ENCODE measurements around the gene PXDN.

The PXDN gene

DNA sequence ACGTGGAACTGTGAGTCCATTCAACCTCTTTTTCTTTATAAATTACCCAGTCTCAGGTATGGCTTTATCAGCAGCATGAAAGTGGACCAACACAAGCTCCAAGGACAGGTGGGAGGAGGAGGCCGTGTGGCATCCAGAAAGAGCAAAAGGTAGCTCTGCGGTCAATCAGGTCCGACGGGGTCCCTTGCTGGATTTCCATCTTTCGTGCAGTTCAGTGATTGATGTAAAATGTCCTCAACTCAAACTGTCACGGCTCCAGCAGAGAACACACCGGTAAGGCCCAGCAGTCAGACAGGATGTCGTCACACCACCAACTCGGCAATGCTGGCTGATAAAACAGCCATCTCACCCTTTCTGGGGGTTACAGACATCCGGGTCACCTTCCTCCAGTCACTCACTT, 123.3 kb downstream of the PXDN start:
- no peak for DNase-seq (ENCODE audit: low read depth)
- Histone ChIP-seq H3K4me1 (ENCODE audit: control insufficient read depth, insufficient read depth, low read length) (peaks cover 6% of the 10 kb centered on the region), H3K9me3 (ENCODE audit: control insufficient read depth, low read length) (no peaks in the 10 kb centered on the region), H3K4me3 (ENCODE audit: low read length) (no peak overlapping the region), H3K27me3 (replicated peaks; ENCODE audit: control insufficient read depth, insufficient read depth, low read length) (peaks cover 28% of the 10 kb centered on the region), H3K36me3 (ENCODE audit: control insufficient read depth, insufficient read depth, low read length, severe bottlenecking) (no peaks in the 10 kb centered on the region), H3K9ac (ENCODE audit: low read length) (no peak overlapping the region)

DNA sequence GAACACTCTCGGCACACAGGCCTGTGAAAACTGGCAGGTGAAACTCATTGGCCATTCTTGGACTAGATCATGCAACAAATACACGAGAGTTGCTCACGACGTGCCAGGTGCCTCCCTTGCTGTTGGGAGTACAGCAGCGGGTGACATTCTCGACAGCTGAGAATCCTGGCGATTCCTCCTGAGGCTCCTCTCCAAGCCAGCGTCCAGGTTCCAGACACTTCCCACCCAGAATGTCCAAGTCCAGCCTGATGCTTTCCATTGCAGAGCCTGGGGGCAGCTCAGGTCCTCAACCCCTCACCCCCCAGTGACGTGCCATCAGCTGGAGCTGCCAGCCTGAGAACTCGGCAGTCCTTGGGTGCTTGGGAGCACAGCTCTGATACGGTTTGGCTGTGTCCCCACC, 124.2 kb downstream of the PXDN start:
- Histone ChIP-seq H3K4me1 (ENCODE audit: control insufficient read depth, insufficient read depth, low read length) (no peaks in the 10 kb centered on the region), H3K9me3 (ENCODE audit: control insufficient read depth, low read length) (no peaks in the 10 kb centered on the region), H3K9ac (ENCODE audit: low read length) (no peak overlapping the region), H3K4me3 (ENCODE audit: low read length) (no peak overlapping the region), H3K27me3 (replicated peaks; ENCODE audit: control insufficient read depth, insufficient read depth, low read length) (peaks cover 28% of the 10 kb centered on the region), H3K36me3 (ENCODE audit: control insufficient read depth, insufficient read depth, low read length, severe bottlenecking) (no peaks in the 10 kb centered on the region)
- DNase-seq (ENCODE audit: low read depth), result no peak

DNA sequence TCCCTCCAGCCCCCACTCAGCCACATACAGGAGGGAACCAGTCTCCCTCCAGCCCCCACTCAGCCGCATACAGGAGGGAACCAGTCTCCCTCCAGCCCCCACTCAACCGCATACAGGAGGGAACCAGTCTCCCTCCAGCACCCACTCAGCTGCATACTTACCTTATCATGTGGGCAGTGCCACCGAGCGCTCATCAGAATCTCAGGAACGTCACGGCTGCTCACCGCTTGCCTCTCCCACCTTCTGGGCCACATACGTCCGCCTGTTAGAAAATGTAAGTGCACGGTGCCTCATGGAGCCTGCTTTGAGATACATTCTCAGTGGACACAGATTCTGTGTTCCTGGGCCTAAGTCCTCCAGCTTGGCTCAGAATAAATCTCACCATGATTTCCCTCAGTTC, 124.8 kb downstream of the PXDN start:
- no peak overlapping the region for H3K9ac ChIP-seq (ENCODE audit: low read length)
- no peak overlapping the region for H3K4me3 ChIP-seq (ENCODE audit: low read length)
- H3K9me3 ChIP-seq (ENCODE audit: control insufficient read depth, low read length), result no peaks in the 10 kb centered on the region
- peaks cover 2% of the 10 kb centered on the region for H3K4me1 ChIP-seq (ENCODE audit: control insufficient read depth, insufficient read depth, low read length)
- DNase-seq (ENCODE audit: low read depth), result no peak
- H3K27me3 ChIP-seq (replicated peaks; ENCODE audit: control insufficient read depth, insufficient read depth, low read length), result peaks cover 28% of the 10 kb centered on the region
- no peaks in the 10 kb centered on the region for H3K36me3 ChIP-seq (ENCODE audit: control insufficient read depth, insufficient read depth, low read length, severe bottlenecking)

DNA sequence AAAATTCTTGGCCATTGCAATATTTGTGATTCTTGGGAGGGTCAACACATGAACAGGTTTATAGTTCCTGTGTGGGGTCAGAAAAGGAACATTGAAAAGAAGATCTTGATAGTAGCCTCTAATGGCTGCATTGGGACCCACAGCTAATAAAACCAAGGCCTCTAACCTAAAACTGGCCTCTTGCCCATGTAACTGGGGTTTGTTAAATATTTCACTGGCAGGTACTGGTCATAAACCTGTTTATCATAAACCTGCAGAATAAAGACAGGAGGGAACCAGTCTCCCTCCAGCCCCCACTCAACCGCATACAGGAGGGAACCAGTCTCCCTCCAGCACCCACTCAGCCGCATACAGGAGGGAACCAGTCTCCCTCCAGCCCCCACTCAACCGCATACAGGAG, 125.3 kb downstream of the PXDN start:
- Histone ChIP-seq H3K4me3 (ENCODE audit: low read length) (no peak overlapping the region), H3K27me3 (replicated peaks; ENCODE audit: control insufficient read depth, insufficient read depth, low read length) (peaks cover 28% of the 10 kb centered on the region), H3K9ac (ENCODE audit: low read length) (no peak overlapping the region), H3K36me3 (ENCODE audit: control insufficient read depth, insufficient read depth, low read length, severe bottlenecking) (no peaks in the 10 kb centered on the region), H3K9me3 (ENCODE audit: control insufficient read depth, low read length) (no peaks in the 10 kb centered on the region), H3K4me1 (ENCODE audit: control insufficient read depth, insufficient read depth, low read length) (peaks cover 8% of the 10 kb centered on the region)
- no peak for DNase-seq (ENCODE audit: low read depth)

DNA sequence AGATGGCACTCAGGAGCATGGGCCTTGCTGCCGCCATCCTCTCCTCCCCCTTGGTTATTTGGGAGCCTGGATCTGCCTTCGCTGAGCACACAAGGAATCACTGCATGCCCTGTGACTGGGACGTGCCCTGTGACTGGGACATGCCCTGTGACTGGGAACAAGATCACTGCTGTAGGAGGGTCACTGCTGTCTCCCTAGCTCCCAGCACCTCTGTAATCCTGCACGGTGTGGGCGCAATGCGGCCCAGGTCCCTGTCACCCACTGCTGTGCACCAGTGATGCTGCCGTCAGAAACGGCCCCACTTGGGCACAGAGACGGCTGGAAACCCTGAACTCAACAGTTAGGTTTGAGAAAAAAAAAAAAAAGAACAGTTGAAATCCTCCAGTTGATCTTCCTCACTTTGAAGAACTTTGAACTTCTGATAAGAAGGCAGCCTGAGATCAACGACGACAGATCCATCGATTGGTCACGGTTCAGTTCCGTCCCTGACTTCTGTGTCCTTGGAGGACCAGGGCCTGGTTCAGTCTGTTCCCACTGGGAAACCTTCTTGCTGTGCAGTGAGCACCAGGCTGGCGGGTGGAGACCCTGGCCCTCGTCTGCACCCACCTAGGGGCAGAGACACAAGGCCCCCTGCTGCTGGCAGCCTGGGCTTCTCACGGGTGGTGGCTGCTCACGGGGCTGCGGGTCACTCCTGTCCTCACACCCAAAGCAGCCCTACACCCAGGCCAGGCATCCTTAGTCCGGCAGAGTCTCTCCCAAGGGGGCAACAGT, 125.9 kb downstream of the PXDN start:
- DNase-seq (ENCODE audit: low read depth), result no peak
- H3K4me1 ChIP-seq (ENCODE audit: control insufficient read depth, insufficient read depth, low read length), result peaks cover 14% of the 10 kb centered on the region
- H3K9ac ChIP-seq (ENCODE audit: low read length), result no peak overlapping the region
- H3K27me3 ChIP-seq (replicated peaks; ENCODE audit: control insufficient read depth, insufficient read depth, low read length), result peaks cover 22% of the 10 kb centered on the region
- H3K4me3 ChIP-seq (ENCODE audit: low read length), result no peak overlapping the region
- no peaks in the 10 kb centered on the region for H3K36me3 ChIP-seq (ENCODE audit: control insufficient read depth, insufficient read depth, low read length, severe bottlenecking)
- H3K9me3 ChIP-seq (ENCODE audit: control insufficient read depth, low read length), result no peaks in the 10 kb centered on the region

DNA sequence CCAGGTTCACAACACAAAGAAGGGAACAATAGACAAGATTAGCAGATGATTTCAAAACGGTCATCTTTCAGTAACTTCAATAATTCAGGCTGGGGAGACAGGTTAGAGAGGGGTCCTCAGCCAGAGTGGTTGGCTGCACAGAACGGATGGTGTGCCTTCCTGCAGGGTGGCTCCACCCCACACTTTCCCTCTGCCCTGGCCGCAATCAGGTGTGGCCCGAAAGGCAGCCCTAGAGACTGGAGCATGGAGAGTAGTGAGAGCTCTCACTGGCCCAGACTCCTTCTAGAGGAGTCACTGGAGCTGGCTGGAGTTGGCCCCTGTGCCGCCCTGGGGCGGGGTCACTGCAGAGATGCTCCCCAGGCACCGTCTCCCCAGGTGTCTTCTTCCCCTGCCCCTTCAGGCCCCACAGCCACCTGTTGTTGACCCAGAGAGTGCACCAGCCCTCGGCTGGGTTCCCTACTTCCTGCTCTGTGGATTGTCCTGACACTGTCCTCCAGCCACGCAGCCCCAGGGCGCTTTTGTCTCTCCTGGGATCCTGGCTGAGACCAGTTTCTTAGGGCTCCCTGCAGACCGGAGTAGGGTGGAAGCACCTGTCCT, 126.8 kb downstream of the PXDN start:
- H3K4me3 ChIP-seq (ENCODE audit: low read length), result no peak overlapping the region
- H3K4me1 ChIP-seq (ENCODE audit: control insufficient read depth, insufficient read depth, low read length), result peaks cover 17% of the 10 kb centered on the region
- H3K9ac ChIP-seq (ENCODE audit: low read length), result no peak overlapping the region
- H3K27me3 ChIP-seq (replicated peaks; ENCODE audit: control insufficient read depth, insufficient read depth, low read length), result peaks cover 22% of the 10 kb centered on the region
- no peaks in the 10 kb centered on the region for H3K9me3 ChIP-seq (ENCODE audit: control insufficient read depth, low read length)
- no peak for DNase-seq (ENCODE audit: low read depth)
- H3K36me3 ChIP-seq (ENCODE audit: control insufficient read depth, insufficient read depth, low read length, severe bottlenecking), result no peaks in the 10 kb centered on the region

DNA sequence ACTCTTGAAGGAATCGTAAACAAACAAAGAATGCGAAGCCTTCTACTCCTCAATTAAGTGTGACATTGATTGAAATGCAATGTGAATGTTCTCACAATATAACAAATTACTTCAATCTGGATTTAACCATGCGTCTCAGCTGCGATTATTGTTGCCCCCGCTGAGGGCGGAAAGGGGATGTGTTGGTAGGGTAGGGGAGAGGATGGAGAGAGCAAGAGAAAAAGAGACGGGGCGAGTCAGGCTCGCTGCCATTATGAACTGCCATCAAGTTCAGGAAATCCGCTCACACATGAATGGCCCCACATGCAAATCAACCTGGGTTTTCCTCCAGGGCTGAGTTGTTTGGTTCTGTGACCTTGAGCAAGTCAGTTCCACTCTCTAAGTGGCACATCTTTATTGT, 129.8 kb downstream of the PXDN start:
- no peaks in the 10 kb centered on the region for H3K9me3 ChIP-seq (ENCODE audit: control insufficient read depth, low read length)
- DNase-seq (ENCODE audit: low read depth), result no peak

DNA sequence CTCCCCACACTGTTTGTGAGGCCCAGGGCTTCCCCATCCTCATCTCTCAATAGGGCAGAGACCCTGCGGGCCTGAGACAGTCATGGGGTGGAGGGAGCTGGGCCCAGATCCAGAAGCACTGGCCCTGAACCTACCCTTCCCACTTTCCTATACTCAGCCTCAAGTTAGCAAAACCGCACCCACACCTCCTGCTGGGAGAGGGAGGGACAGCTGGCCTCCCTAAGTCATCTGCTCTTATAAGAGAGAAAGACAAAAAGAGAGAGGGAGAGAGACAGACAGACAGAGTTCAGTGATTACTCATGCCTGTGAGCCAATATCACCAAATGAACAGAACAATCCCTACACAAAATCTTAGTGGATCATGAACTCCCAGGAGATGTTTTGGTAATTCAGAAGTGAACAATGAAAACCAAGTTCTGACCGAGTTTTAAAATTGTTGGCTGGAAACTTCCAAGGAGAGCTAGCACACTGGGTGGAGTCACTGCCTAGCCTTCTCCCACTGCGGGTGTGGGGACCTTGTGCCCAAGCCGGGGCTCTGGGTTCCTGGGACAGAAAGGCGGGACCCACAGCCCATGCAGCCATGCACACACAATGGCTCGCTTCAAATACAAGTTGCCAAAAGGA, 130.5 kb downstream of the PXDN start:
- Histone ChIP-seq H3K4me3 (ENCODE audit: low read length) (no peak overlapping the region), H3K4me1 (ENCODE audit: control insufficient read depth, insufficient read depth, low read length) (peaks cover 17% of the 10 kb centered on the region), H3K36me3 (ENCODE audit: control insufficient read depth, insufficient read depth, low read length, severe bottlenecking) (no peaks in the 10 kb centered on the region), H3K9me3 (ENCODE audit: control insufficient read depth, low read length) (no peaks in the 10 kb centered on the region), H3K27me3 (replicated peaks; ENCODE audit: control insufficient read depth, insufficient read depth, low read length) (peaks cover 29% of the 10 kb centered on the region), H3K9ac (ENCODE audit: low read length) (peak overlapping the region; percentile 47)
- DNase-seq (ENCODE audit: low read depth), result peak; percentile 47

More for the DNA sequence above, 129.8 kb downstream of the PXDN start:
- Histone ChIP-seq H3K4me1 (ENCODE audit: control insufficient read depth, insufficient read depth, low read length) (peaks cover 17% of the 10 kb centered on the region), H3K9ac (ENCODE audit: low read length) (no peak overlapping the region), H3K36me3 (ENCODE audit: control insufficient read depth, insufficient read depth, low read length, severe bottlenecking) (no peaks in the 10 kb centered on the region), H3K4me3 (ENCODE audit: low read length) (no peak overlapping the region), H3K27me3 (replicated peaks; ENCODE audit: control insufficient read depth, insufficient read depth, low read length) (peaks cover 29% of the 10 kb centered on the region)

DNA sequence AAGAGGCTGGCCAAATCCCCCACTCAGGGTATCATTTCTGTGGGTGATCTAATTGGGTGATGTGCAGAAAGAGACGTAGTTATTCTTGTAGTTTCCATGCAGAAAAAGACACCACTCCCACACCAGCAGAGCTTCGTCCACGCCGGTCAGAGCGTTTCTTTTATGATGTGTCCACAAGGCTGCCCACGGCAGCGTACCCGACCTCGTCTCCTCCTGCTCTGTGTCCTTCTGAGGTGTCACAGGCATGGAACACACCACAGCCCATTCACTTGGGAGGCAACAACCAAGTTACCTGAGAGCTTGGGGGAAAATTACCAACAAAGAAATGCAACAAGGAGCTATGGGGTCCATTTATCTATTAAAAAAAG, 131.3 kb downstream of the PXDN start:
- H3K9ac ChIP-seq (ENCODE audit: low read length), result no peak overlapping the region
- H3K9me3 ChIP-seq (ENCODE audit: control insufficient read depth, low read length), result no peaks in the 10 kb centered on the region
- H3K36me3 ChIP-seq (ENCODE audit: control insufficient read depth, insufficient read depth, low read length, severe bottlenecking), result no peaks in the 10 kb centered on the region
- DNase-seq (ENCODE audit: low read depth), result no peak
- H3K4me3 ChIP-seq (ENCODE audit: low read length), result no peak overlapping the region
- H3K4me1 ChIP-seq (ENCODE audit: control insufficient read depth, insufficient read depth, low read length), result peaks cover 18% of the 10 kb centered on the region
- H3K27me3 ChIP-seq (replicated peaks; ENCODE audit: control insufficient read depth, insufficient read depth, low read length), result peaks cover 25% of the 10 kb centered on the region

DNA sequence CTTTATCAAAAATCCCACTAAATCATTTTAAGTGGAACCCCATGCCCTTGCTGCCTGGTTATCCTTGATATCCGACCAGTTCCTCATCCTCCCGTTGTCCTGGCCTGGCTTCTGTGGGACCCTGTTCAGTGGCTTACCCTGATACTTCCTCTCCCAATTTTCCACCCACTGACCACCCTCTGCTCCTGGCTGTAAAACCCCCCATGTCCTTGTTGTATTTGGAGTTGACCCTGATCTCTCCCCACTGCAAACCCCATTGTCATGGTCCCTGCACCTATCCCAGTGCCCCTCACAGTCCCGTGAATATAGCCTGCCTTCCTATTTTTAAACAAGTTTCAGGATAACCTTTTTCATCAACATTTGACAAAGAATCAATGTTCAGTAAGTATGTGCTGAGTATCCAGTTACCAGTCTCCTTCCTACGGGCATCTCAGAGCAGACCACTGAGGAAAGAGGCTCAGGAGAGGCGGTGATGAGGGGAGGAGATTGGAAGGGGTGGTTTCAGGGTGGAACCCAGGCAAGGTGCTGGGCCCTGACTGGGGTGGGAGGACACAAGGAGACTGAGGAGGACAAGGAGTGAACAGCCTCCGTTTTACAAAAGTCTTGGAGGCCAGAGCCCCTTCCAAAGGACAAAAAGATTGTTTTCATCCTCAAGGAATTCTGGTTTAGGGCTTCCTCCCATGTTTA, 131.8 kb downstream of the PXDN start:
- DNase-seq (ENCODE audit: low read depth), result no peak
- no peaks in the 10 kb centered on the region for H3K36me3 ChIP-seq (ENCODE audit: control insufficient read depth, insufficient read depth, low read length, severe bottlenecking)
- no peak overlapping the region for H3K4me3 ChIP-seq (ENCODE audit: low read length)
- peaks cover 21% of the 10 kb centered on the region for H3K4me1 ChIP-seq (ENCODE audit: control insufficient read depth, insufficient read depth, low read length)
- peaks cover 21% of the 10 kb centered on the region for H3K27me3 ChIP-seq (replicated peaks; ENCODE audit: control insufficient read depth, insufficient read depth, low read length)
- H3K9ac ChIP-seq (ENCODE audit: low read length), result no peak overlapping the region
- no peaks in the 10 kb centered on the region for H3K9me3 ChIP-seq (ENCODE audit: control insufficient read depth, low read length)

DNA sequence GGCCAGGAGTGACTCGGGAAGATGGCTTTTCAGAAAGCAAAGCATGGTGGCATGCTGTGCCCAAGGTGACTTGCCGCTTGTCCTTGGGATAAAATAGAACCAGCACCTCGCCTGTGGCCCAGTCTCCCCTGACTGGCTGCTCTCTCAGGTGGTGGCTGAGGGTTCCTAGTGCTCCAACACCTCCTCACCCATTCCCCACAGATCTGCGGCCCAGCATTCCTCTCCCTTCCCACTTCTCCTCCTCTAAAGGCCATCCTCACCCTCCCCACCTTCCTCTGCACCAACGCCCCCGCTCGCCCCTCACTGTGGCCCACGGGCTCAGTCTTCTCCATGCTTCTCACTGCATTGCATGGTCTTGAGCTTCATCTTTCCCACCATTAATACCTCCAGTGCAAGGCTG, 132.4 kb downstream of the PXDN start:
- Histone ChIP-seq H3K9ac (ENCODE audit: low read length) (no peak overlapping the region), H3K27me3 (replicated peaks; ENCODE audit: control insufficient read depth, insufficient read depth, low read length) (peaks cover 14% of the 10 kb centered on the region), H3K36me3 (ENCODE audit: control insufficient read depth, insufficient read depth, low read length, severe bottlenecking) (no peaks in the 10 kb centered on the region), H3K4me1 (ENCODE audit: control insufficient read depth, insufficient read depth, low read length) (peaks cover 21% of the 10 kb centered on the region), H3K4me3 (ENCODE audit: low read length) (no peak overlapping the region), H3K9me3 (ENCODE audit: control insufficient read depth, low read length) (no peaks in the 10 kb centered on the region)
- no peak for DNase-seq (ENCODE audit: low read depth)
